HEK293 (cell line): ENCODE results near the gene ADM.

ENCODE experiments used
- CTCF ChIA-PET: fragments of 350-600 bp; formaldehyde crosslinking; extraction: SDS; loops from one replicate; lab custom pipeline; 2021; ENCODE audit warnings: antibody characterized with exemption; lab: Yijun Ruan, JAX
- POLR2A ChIA-PET: fragments of 300-600 bp; formaldehyde crosslinking; extraction: SDS; loops from one replicate; lab custom pipeline; 2020; ENCODE audit warnings: antibody characterized with exemption, inconsistent platforms; lab: Yijun Ruan, JAX
- H3K27ac ChIP-seq: fragments of 200-500 bp; sonication (Bioruptor generic); 2 replicates; pipeline ENCODE4 v1.5.1; 2014; ENCODE audit warnings: low read depth, low read length, control low read depth, inconsistent platforms; ENCODE audit errors: extremely low read depth
- H3K36me3 ChIP-seq, 2 experiments: fragments of 200-500 bp in 1 of 2; sonication (Bioruptor generic) in 1 of 2; 1 replicate in 1 of 2; 2 replicates in 1 of 2; pipeline ENCODE4 v1.5.1; 2014 to 2017; ENCODE audit warnings: inconsistent platforms in 2 of 2, low read length in 2 of 2; ENCODE audit not compliant: control insufficient read depth in 2 of 2, insufficient read depth in 1 of 2
- H3K4me1 ChIP-seq: fragments of 200-500 bp; sonication (Bioruptor generic); 2 replicates; pipeline ENCODE4 v1.5.1; 2014; ENCODE audit warnings: mild to moderate bottlenecking, low read length, inconsistent platforms; ENCODE audit not compliant: control insufficient read depth, insufficient read depth
- H3K4me3 ChIP-seq: 2 replicates; pipeline ENCODE4 v1.5.1; 2011; ENCODE audit warnings: low read depth, mild to moderate bottlenecking, control low read depth, low read length, moderate library complexity
- H3K9me3 ChIP-seq: fragments of 200-500 bp; sonication (Bioruptor generic); 2 replicates; pipeline ENCODE4 v1.5.1; 2014; ENCODE audit warnings: low read depth, low read length, inconsistent platforms; ENCODE audit not compliant: control insufficient read depth, insufficient read depth
- GLI4 ChIP-seq: fragments of 450-650 bp; formaldehyde crosslinking; IDR thresholded peaks from 2 replicates; pipeline ENCODE4 v1.5.1; 2016; ENCODE audit warnings: missing biosample characterization, missing genetic modification characterization
- KLF9 ChIP-seq: fragments of 450-650 bp; formaldehyde crosslinking; IDR thresholded peaks from 2 replicates; pipeline ENCODE4 v1.5.1; 2016; ENCODE audit warnings: missing biosample characterization, missing genetic modification characterization, low read depth
- MEIS1 ChIP-seq: sonication (generic); formaldehyde crosslinking; IDR thresholded peaks from 2 replicates; pipeline ENCODE4 v1.8.1; 2022; ENCODE audit warnings: missing genetic modification reagents, mild to moderate bottlenecking, borderline replicate concordance
- ZNF114 ChIP-seq: fragments of 450-650 bp; formaldehyde crosslinking; IDR thresholded peaks from 2 replicates; pipeline ENCODE4 v1.5.0; 2017; ENCODE audit warnings: missing biosample characterization, missing genetic modification characterization
- ZNF16 ChIP-seq: fragments of 450-650 bp; formaldehyde crosslinking; IDR thresholded peaks from 2 replicates; pipeline ENCODE4 v1.5.1; 2016; ENCODE audit warnings: low read depth, missing biosample characterization, missing genetic modification characterization
- ZNF175 ChIP-seq: fragments of 450-650 bp; formaldehyde crosslinking; IDR thresholded peaks from 2 replicates; pipeline ENCODE4 v1.5.1; 2016; ENCODE audit warnings: missing biosample characterization, missing genetic modification characterization
- ZNF239 ChIP-seq: fragments of 450-650 bp; formaldehyde crosslinking; IDR thresholded peaks from 2 replicates; pipeline ENCODE4 v1.5.1; 2016; ENCODE audit warnings: missing biosample characterization, missing genetic modification characterization
- ZNF292 ChIP-seq: fragments of 450-650 bp; formaldehyde crosslinking; IDR thresholded peaks from 2 replicates; pipeline ENCODE4 v1.5.1; 2016; ENCODE audit warnings: low read depth, missing biosample characterization, missing genetic modification characterization, borderline replicate concordance
- ZNF366 ChIP-seq: fragments of 450-650 bp; formaldehyde crosslinking; conservative IDR thresholded peaks from 2 replicates; pipeline ENCODE4 v1.5.1; 2016; ENCODE audit warnings: missing biosample characterization, missing genetic modification characterization
- ZNF473 ChIP-seq: fragments of 450-650 bp; formaldehyde crosslinking; IDR thresholded peaks from 2 replicates; pipeline ENCODE4 v1.5.1; 2017; ENCODE audit warnings: missing biosample characterization, missing genetic modification characterization
- ZNF510 ChIP-seq: fragments of 450-650 bp; formaldehyde crosslinking; IDR thresholded peaks from 2 replicates; pipeline ENCODE4 v1.5.1; 2018; ENCODE audit warnings: mild to moderate bottlenecking, missing genetic modification characterization, missing biosample characterization; ENCODE audit not compliant: insufficient replicate concordance
- ZNF548 ChIP-seq: fragments of 450-650 bp; formaldehyde crosslinking; IDR thresholded peaks from 2 replicates; pipeline ENCODE4 v1.5.1; 2016; ENCODE audit warnings: missing biosample characterization, missing genetic modification characterization
- ZNF623 ChIP-seq: fragments of 450-650 bp; formaldehyde crosslinking; IDR thresholded peaks from 2 replicates; pipeline ENCODE4 v1.5.1; 2016; ENCODE audit warnings: missing biosample characterization, missing genetic modification characterization
- ZNF658 ChIP-seq: fragments of 450-650 bp; formaldehyde crosslinking; IDR thresholded peaks from 2 replicates; pipeline ENCODE4; 2016; ENCODE audit warnings: missing biosample characterization, missing genetic modification characterization
- ZNF701 ChIP-seq: fragments of 450-650 bp; formaldehyde crosslinking; IDR thresholded peaks from 2 replicates; pipeline ENCODE4 v1.5.1; 2016; ENCODE audit warnings: missing biosample characterization, missing genetic modification characterization
- ZNF843 ChIP-seq: fragments of 450-650 bp; formaldehyde crosslinking; IDR thresholded peaks from 2 replicates; pipeline ENCODE4 v1.5.1; 2016; ENCODE audit warnings: missing biosample characterization, missing genetic modification characterization
- ZSCAN30 ChIP-seq: fragments of 450-650 bp; IDR thresholded peaks from 2 replicates; pipeline ENCODE4 v1.5.1; 2018; ENCODE audit warnings: missing biosample characterization, mild to moderate bottlenecking, missing genetic modification characterization, moderate library complexity
- TF ChIP-seq, protein P1 (sequence below): fragments of 450-650 bp; formaldehyde crosslinking; IDR thresholded peaks from 2 replicates; pipeline ENCODE4 v1.5.1; 2016; ENCODE audit warnings: missing biosample characterization, missing genetic modification characterization
- TF ChIP-seq, protein P2 (sequence below): fragments of 450-650 bp; formaldehyde crosslinking; IDR thresholded peaks from 2 replicates; pipeline ENCODE4 v1.5.1; 2016; ENCODE audit warnings: missing biosample characterization, missing genetic modification characterization
- TF ChIP-seq, protein P3 (sequence below): fragments of 450-650 bp; formaldehyde crosslinking; IDR thresholded peaks from 2 replicates; pipeline ENCODE4 v1.5.1; 2016; ENCODE audit warnings: missing biosample characterization, missing genetic modification characterization

Gene ADM

DNA sequence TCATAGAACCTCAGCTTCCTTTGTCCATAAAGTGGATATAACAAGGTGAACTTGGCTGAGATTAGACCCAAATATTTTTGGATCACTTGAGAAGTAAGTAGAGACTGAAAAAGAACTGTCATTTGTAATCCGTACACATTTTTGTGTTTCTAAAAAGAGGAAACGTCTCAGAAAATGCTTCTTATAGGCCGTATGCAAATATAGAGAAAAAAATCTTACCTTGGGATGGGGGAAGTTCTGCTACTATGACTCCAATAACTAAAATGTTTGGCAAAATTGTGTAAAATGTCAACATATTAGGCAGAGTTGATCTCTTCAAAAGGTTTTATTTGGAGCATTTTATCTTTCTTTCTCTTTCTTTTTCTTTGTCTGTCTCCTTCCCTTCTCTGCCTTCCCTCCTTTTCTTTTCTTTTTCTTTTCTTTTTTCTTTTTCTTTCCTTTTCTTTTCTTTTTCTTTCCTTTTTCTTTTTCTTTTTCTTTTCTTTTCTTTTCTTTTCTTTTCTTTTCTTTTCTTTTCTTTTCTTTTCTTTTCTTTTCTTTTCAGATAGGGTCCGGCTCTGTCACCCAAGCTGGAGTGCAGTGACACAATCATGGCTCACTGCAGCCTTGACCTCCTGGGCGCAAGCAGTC, 48.2 kb downstream of the ADM start:
- no peaks in the 10 kb centered on the region for H3K36me3 ChIP-seq
- ChIA-PET CTCF (interaction anchor here (1.5 to 2.1 kb wide), 2 partner anchors 14 to 56 kb away, joined by 3 to 20 read pairs; no protein-coding TSS in a partner anchor), POLR2A (interaction anchor here (0.5 to 0.6 kb wide), 2 partner anchors 48 to 178 kb away, joined by 3 to 4 read pairs; partner anchors contain the start of gene ADM)
- H3K27ac ChIP-seq = no peak overlapping the region
- no peak for TF ChIP-seq ZNF292 (tag by site-specific recombination)
- TF ChIP-seq ZNF510 (tag by site-specific recombination) = no peak
- TF ChIP-seq ZNF366 (tag by site-specific recombination) = peak; percentile 51; the same call in 1 of the 2 replicates
- no peak for TF ChIP-seq ZNF843 (tag by site-specific recombination)
- no peak overlapping the region for H3K4me3 ChIP-seq
- H3K4me1 ChIP-seq = no peaks in the 10 kb centered on the region
- no peaks in the 10 kb centered on the region for H3K9me3 ChIP-seq

DNA sequence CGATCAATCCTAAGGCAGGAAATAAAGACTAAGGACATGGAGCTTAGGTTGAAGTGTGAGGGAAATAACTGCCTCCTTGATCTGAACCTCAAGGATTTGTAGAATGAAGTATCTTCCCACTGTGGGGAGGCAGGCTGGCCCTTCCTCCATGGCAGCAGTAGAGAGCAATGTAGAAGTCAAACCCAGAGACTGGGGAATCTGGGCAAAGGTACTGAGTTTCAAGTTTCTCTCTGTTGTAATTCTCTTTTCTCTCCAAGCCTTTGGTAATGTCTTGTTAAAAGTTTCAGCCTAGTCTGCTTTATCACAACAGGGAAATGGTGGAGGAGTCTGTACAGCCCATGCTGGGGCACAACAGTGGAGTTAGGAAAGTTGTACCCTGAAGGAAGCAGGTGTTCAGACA, 49.5 kb downstream of the ADM start:
- TF ChIP-seq ZNF114 (tag by site-specific recombination) (no peak), ZNF658 (tag by site-specific recombination) (no peak), ZNF548 (tag by site-specific recombination) (no peak)
- Histone ChIP-seq H3K9me3 (no peaks in the 10 kb centered on the region), H3K27ac (no peak overlapping the region), H3K4me1 (no peaks in the 10 kb centered on the region), H3K4me3 (no peak overlapping the region), H3K36me3 (no peaks in the 10 kb centered on the region)
- ChIA-PET POLR2A (no interaction called here), CTCF (interaction anchor here (0.6 to 5.6 kb wide), 2 partner anchors 13 to 378 kb away, joined by 3 to 41 read pairs; no protein-coding TSS in a partner anchor)

DNA sequence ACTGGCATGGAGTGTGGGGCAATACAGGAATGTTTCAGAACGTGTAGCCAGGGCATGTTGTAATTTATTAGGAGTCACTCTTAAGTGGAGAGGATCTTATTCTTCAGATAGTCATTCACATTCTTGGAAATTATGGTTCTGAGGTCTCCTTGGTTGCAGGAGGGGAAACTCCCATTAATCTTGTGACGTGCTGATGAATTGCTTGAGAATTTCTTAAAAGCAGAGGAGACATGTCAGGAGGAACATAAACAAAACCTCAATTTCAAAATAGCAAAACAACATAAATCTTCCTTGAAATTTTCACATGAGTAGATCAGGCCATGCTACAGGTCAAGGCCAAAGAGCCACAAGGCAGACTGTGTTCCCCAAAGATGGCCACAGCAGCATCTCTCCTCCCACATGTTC, 50.4 kb downstream of the ADM start:
- POLR2A ChIA-PET = no interaction called here
- TF ChIP-seq, protein P1, sequence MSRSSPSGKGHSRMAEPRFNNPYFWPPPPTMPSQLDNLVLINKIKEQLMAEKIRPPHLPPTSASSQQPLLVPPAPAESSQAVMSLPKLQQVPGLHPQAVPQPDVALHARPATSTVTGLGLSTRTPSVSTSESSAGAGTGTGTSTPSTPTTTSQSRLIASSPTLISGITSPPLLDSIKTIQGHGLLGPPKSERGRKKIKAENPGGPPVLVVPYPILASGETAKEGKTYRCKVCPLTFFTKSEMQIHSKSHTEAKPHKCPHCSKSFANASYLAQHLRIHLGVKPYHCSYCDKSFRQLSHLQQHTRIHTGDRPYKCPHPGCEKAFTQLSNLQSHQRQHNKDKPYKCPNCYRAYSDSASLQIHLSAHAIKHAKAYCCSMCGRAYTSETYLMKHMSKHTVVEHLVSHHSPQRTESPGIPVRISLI (tag by site-specific recombination) = no peak
- TF ChIP-seq, protein P2, sequence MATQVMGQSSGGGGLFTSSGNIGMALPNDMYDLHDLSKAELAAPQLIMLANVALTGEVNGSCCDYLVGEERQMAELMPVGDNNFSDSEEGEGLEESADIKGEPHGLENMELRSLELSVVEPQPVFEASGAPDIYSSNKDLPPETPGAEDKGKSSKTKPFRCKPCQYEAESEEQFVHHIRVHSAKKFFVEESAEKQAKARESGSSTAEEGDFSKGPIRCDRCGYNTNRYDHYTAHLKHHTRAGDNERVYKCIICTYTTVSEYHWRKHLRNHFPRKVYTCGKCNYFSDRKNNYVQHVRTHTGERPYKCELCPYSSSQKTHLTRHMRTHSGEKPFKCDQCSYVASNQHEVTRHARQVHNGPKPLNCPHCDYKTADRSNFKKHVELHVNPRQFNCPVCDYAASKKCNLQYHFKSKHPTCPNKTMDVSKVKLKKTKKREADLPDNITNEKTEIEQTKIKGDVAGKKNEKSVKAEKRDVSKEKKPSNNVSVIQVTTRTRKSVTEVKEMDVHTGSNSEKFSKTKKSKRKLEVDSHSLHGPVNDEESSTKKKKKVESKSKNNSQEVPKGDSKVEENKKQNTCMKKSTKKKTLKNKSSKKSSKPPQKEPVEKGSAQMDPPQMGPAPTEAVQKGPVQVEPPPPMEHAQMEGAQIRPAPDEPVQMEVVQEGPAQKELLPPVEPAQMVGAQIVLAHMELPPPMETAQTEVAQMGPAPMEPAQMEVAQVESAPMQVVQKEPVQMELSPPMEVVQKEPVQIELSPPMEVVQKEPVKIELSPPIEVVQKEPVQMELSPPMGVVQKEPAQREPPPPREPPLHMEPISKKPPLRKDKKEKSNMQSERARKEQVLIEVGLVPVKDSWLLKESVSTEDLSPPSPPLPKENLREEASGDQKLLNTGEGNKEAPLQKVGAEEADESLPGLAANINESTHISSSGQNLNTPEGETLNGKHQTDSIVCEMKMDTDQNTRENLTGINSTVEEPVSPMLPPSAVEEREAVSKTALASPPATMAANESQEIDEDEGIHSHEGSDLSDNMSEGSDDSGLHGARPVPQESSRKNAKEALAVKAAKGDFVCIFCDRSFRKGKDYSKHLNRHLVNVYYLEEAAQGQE (tag by site-specific recombination) = no peak
- TF ChIP-seq, all 188 proteins: peak for 0
- CTCF ChIA-PET = interaction anchor here (0.6 to 5.6 kb wide), 2 partner anchors 12 to 49 kb away, joined by 4 to 41 read pairs; no protein-coding TSS in a partner anchor
- H3K4me3 ChIP-seq = no peak overlapping the region
- H3K36me3 ChIP-seq = no peaks in the 10 kb centered on the region
- no peaks in the 10 kb centered on the region for H3K9me3 ChIP-seq
- no peaks in the 10 kb centered on the region for H3K4me1 ChIP-seq
- no peak overlapping the region for H3K27ac ChIP-seq

DNA sequence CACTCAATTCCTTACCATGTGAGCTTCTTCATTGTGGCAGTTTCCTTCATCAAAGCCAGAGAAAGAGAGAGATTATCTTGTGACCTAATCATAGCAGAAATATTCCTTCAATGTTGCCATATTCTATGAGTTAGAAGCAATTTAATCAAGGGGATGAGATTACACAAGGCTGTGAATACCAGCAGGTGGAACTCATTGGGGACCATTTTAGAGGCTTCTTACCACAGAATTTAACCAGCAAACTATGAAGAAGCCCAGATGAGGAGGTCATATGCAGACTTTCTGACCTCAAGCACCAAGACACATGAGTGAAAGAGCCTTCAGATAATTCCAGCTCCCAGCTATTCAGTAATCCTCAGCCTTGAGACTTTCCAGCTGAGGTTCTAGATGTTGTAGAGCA, 51.3 kb downstream of the ADM start:
- Histone ChIP-seq H3K4me1 (no peaks in the 10 kb centered on the region), H3K4me3 (no peak overlapping the region), H3K27ac (no peak overlapping the region), H3K36me3 (no peaks in the 10 kb centered on the region), H3K9me3 (no peaks in the 10 kb centered on the region)
- ChIA-PET POLR2A (no interaction called here), CTCF (interaction anchor here (0.5 to 5.6 kb wide), 3 partner anchors 11 to 185 kb away, joined by 3 to 41 read pairs (median 4); partner anchors contain the start of gene RNF141)
- TF ChIP-seq ZNF16 (tag by site-specific recombination) = no peak
- TF ChIP-seq ZNF701 (tag by site-specific recombination) = no peak
- TF ChIP-seq, protein P3, sequence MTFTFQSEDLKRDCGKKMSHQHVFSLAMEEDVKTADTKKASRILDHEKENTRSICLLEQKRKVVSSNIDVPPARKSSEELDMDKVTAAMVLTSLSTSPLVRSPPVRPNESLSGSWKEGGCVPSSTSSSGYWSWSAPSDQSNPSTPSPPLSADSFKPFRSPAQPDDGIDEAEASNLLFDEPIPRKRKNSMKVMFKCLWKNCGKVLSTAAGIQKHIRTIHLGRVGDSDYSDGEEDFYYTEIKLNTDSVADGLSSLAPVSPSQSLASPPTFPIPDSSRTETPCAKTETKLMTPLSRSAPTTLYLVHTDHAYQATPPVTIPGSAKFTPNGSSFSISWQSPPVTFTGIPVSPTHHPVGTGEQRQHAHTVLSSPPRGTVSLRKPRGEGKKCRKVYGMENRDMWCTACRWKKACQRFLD (tag by site-specific recombination) = no peak
- no peak for TF ChIP-seq ZNF239 (tag by site-specific recombination)
- no peak for TF ChIP-seq GLI4
- no peak for TF ChIP-seq ZNF623
- no peak for TF ChIP-seq ZSCAN30 (tag by site-specific recombination)
- TF ChIP-seq MEIS1 (CRISPR knock-in tag) = no peak
- TF ChIP-seq ZNF366 (tag by site-specific recombination) = no peak
- no peak for TF ChIP-seq ZNF175 (tag by site-specific recombination)
- TF ChIP-seq KLF9 (tag by site-specific recombination) = no peak
- no peak for TF ChIP-seq ZNF473
